H9 (cell line): ENCODE results near the gene SETD4. TPM values are rescaled to one million over a fixed set of nuclear protein-coding genes. Genes with fewer than 3 reads are reported as not detected.

ENCODE experiments used
- DNase-seq: peaks from one replicate; pipeline ENCODE4 v3.0.0-alpha.2; 2017
- H2AFZ ChIP-seq: one replicate; pipeline ENCODE4 v1.6.1; 2013; ENCODE audit warnings: mild to moderate bottlenecking, low read length, control low read depth, moderate library complexity
- H2AK5ac ChIP-seq: 2 replicates; pipeline ENCODE4 v1.6.1; 2013; ENCODE audit warnings: low read length, control low read depth, mixed read lengths; ENCODE audit not compliant: insufficient read length
- H2BK120ac ChIP-seq: one replicate; pipeline ENCODE4 v1.6.1; 2013; ENCODE audit warnings: low read depth, mild to moderate bottlenecking, low read length, control low read depth, inconsistent platforms; ENCODE audit not compliant: poor library complexity, severe bottlenecking
- H2BK12ac ChIP-seq: 2 replicates; pipeline ENCODE4 v1.6.1; 2013; ENCODE audit warnings: low read length, control low read depth, mixed read lengths, low read depth; ENCODE audit not compliant: insufficient read length
- H2BK15ac ChIP-seq: 2 replicates; pipeline ENCODE4 v1.6.1; 2013; ENCODE audit warnings: low read depth, low read length, control low read depth
- H2BK20ac ChIP-seq: one replicate; pipeline ENCODE4 v1.6.1; 2013; ENCODE audit warnings: low read depth, mild to moderate bottlenecking, low read length, control low read depth, inconsistent platforms; ENCODE audit not compliant: poor library complexity, severe bottlenecking
- H2BK5ac ChIP-seq: 2 replicates; pipeline ENCODE4 v1.6.1; 2013; ENCODE audit warnings: low read length, control low read depth, mixed read lengths; ENCODE audit not compliant: insufficient read length
- H3K14ac ChIP-seq: 2 replicates; pipeline ENCODE4 v1.6.1; 2013; ENCODE audit warnings: low read length, control low read depth; ENCODE audit not compliant: insufficient read depth
- H3K18ac ChIP-seq: 2 replicates; pipeline ENCODE4 v1.6.1; 2013; ENCODE audit warnings: low read depth, mild to moderate bottlenecking, mixed read lengths, low read length, control low read depth; ENCODE audit not compliant: insufficient read length
- H3K23ac ChIP-seq: 2 replicates; pipeline ENCODE4 v1.6.1; 2013; ENCODE audit warnings: low read length, control low read depth, mixed read lengths, low read depth; ENCODE audit not compliant: insufficient read length
- H3K23me2 ChIP-seq: 2 replicates; pipeline ENCODE4 v1.6.1; 2013; ENCODE audit warnings: low read depth, mild to moderate bottlenecking, mixed read lengths, low read length, control low read depth; ENCODE audit not compliant: insufficient read length, poor library complexity, severe bottlenecking
- H3K27ac ChIP-seq: 2 replicates; pipeline ENCODE4 v1.5.1; 2013; ENCODE audit warnings: low read length, control low read depth, mixed read lengths, low read depth; ENCODE audit not compliant: insufficient read length
- H3K27me3 ChIP-seq: 2 replicates; pipeline ENCODE4 v1.6.1; 2013; ENCODE audit warnings: low read length, control low read depth, inconsistent platforms; ENCODE audit not compliant: insufficient read depth
- H3K4ac ChIP-seq: 2 replicates; pipeline ENCODE4 v1.6.1; 2013; ENCODE audit warnings: low read depth, mild to moderate bottlenecking, control low read depth, inconsistent platforms, low read length, moderate library complexity
- H3K4me1 ChIP-seq: 2 replicates; pipeline ENCODE4 v1.6.1; 2013; ENCODE audit warnings: low read length, control low read depth, inconsistent platforms; ENCODE audit not compliant: insufficient read depth
- H3K4me2 ChIP-seq: 2 replicates; pipeline ENCODE4 v1.6.1; 2013; ENCODE audit warnings: low read length, control low read depth, mixed read lengths; ENCODE audit not compliant: insufficient read length, insufficient read depth
- H3K56ac ChIP-seq: 2 replicates; pipeline ENCODE4 v1.6.1; 2013; ENCODE audit warnings: low read depth, mild to moderate bottlenecking, mixed read lengths, low read length, control low read depth; ENCODE audit not compliant: insufficient read length
- H3K79me1 ChIP-seq: 2 replicates; pipeline ENCODE4 v1.6.1; 2013; ENCODE audit warnings: low read depth, mild to moderate bottlenecking, moderate library complexity, low read length, control low read depth, inconsistent platforms; ENCODE audit not compliant: insufficient read depth, poor library complexity, severe bottlenecking
- H3K79me2 ChIP-seq: 2 replicates; pipeline ENCODE4 v1.6.1; 2013; ENCODE audit warnings: low read length, control low read depth, inconsistent platforms; ENCODE audit not compliant: insufficient read depth
- H3K9ac ChIP-seq: 2 replicates; pipeline ENCODE4 v1.6.1; 2013; ENCODE audit warnings: low read length, control low read depth, mixed read lengths; ENCODE audit not compliant: insufficient read length; ENCODE audit errors: extremely low read depth
- H3K9me3 ChIP-seq: one replicate; pipeline ENCODE4 v1.6.1; 2013; ENCODE audit warnings: low read depth, low read length, inconsistent platforms; ENCODE audit not compliant: control insufficient read depth
- H3T11ph ChIP-seq: one replicate; pipeline ENCODE4 v1.6.1; 2013; ENCODE audit warnings: mild to moderate bottlenecking, low read length, control low read depth, inconsistent platforms
- H4K20me1 ChIP-seq: one replicate; pipeline ENCODE4 v1.6.1; 2013; ENCODE audit not compliant: control insufficient read depth, insufficient read length, insufficient read depth
- H4K5ac ChIP-seq: 2 replicates; pipeline ENCODE4 v1.6.1; 2013; ENCODE audit warnings: low read depth, mild to moderate bottlenecking, mixed read lengths, low read length, control low read depth; ENCODE audit not compliant: insufficient read length
- H4K8ac ChIP-seq: replicated peaks from 2 replicates; pipeline ENCODE4 v1.6.1; 2013; ENCODE audit warnings: low read length, control low read depth, mixed read lengths, low read depth; ENCODE audit not compliant: insufficient read length
- H4K91ac ChIP-seq: 2 replicates; pipeline ENCODE4 v1.6.1; 2013; ENCODE audit warnings: low read depth, mild to moderate bottlenecking, moderate library complexity, mixed read lengths, low read length, control low read depth; ENCODE audit not compliant: insufficient read length
- H3K27ac Mint-ChIP-seq, 3 experiments: 2 replicates in 2 of 3; 3 replicates in 1 of 3; pipeline ENCODE4 v1.8.0; 2020 to 2021; ENCODE audit warnings: mixed read lengths in 3 of 3, mild to moderate bottlenecking in 1 of 3, moderate library complexity in 1 of 3
- H3K27me3 Mint-ChIP-seq: 2 replicates; pipeline ENCODE4 v1.8.0; 2021; ENCODE audit warnings: low read depth, mild to moderate bottlenecking, moderate library complexity, mixed read lengths
- H3K36me3 Mint-ChIP-seq, 3 experiments: 2 replicates in 2 of 3; 3 replicates in 1 of 3; pipeline ENCODE4 v1.8.0; 2020 to 2021; ENCODE audit warnings: low read depth in 3 of 3, mixed read lengths in 3 of 3; ENCODE audit not compliant: insufficient read depth in 1 of 3
- H3K4me1 Mint-ChIP-seq, 2 experiments: 2 replicates each; pipeline ENCODE4 v1.8.0; 2020; ENCODE audit warnings: mixed read lengths in 2 of 2
- H3K4me3 Mint-ChIP-seq, 2 experiments: 2 replicates in 1 of 2; 3 replicates in 1 of 2; pipeline ENCODE4 v1.8.0; 2020 to 2021; ENCODE audit warnings: mild to moderate bottlenecking in 2 of 2, mixed read lengths in 2 of 2, moderate library complexity in 1 of 2
- H3K9me3 Mint-ChIP-seq, 2 experiments: 2 replicates in 1 of 2; 3 replicates in 1 of 2; pipeline ENCODE4 v1.8.0; 2020; ENCODE audit warnings: mild to moderate bottlenecking in 2 of 2, mixed read lengths in 2 of 2, moderate library complexity in 1 of 2
- CTCF ChIP-seq: fragments of 200-600 bp; sonication (generic); conservative IDR thresholded peaks from 3 replicates; pipeline ENCODE4 v1.8.0; 2021; ENCODE audit warnings: antibody characterized with exemption, mild to moderate bottlenecking
- WGBS: extraction: QIAGEN DNeasy Blood & Tissue Kit; methylation state at CpG from one replicate; pipeline ENCODE4 v1.1.7; 2013; ENCODE audit warnings: missing lambda C conversion rate, low lambda C conversion rate, mixed read lengths; ENCODE audit not compliant: insufficient read length; ENCODE audit errors: extremely low coverage; 5-methylcytosine and 5-hydroxymethylcytosine counted together
- total RNA-seq: library from RNA; stranded (reverse); gene quantifications from 2 replicates; pipeline ENCODE4 v1.2.1, GENCODE V29; 2021

SETD4 gene
- total RNA-seq, 1 experiment from 2014 or later = 52.5 TPM

- no peaks in the 10 kb centered on the region for H4K20me1 ChIP-seq
- no peak overlapping the region for H2BK12ac ChIP-seq
- no peaks in the 10 kb centered on the region for H3K9me3 ChIP-seq
- no peak overlapping the region for H3K4ac ChIP-seq
- Mint-ChIP-seq H3K4me3 (no peak overlapping the region), H3K9me3 (no peaks in the 10 kb centered on the region), H3K4me1 (peaks cover 5 to 8% of the 10 kb centered on the region in 2 experiments), H3K27me3 (no peaks in the 10 kb centered on the region), H3K36me3 (peaks cover 35 to 84% (median 50%) of the 10 kb centered on the region in 3 experiments), H3K27ac (no peak overlapping the region)
- no peak overlapping the region for H2AFZ ChIP-seq
- no peak overlapping the region for H2BK15ac ChIP-seq
- H3K18ac ChIP-seq = no peak overlapping the region
- no peak overlapping the region for H3K9ac ChIP-seq
- no peaks in the 10 kb centered on the region; the same call in 1 of the 2 replicates for H3K79me2 ChIP-seq
- H3K56ac ChIP-seq = no peak overlapping the region
- H3T11ph ChIP-seq = no peak overlapping the region
- no peaks in the 10 kb centered on the region for H3K4me1 ChIP-seq
- H3K23me2 ChIP-seq = no peaks in the 10 kb centered on the region
- no peak overlapping the region for H3K27ac ChIP-seq
- no peak overlapping the region for H2BK120ac ChIP-seq
- H2BK5ac ChIP-seq = no peak overlapping the region
- no peak overlapping the region for H2AK5ac ChIP-seq
- no peak overlapping the region for H3K23ac ChIP-seq
- no peak overlapping the region for H4K91ac ChIP-seq
- no peak for DNase-seq
- no peaks in the 10 kb centered on the region for H3K27me3 ChIP-seq
- H3K79me1 ChIP-seq = no peaks in the 10 kb centered on the region
- no peak overlapping the region for H4K5ac ChIP-seq
- no peak overlapping the region for H2BK20ac ChIP-seq
- no peak overlapping the region for H3K4me2 ChIP-seq
- no CpG with 5 or more reads among the region's 1 CpG for WGBS
- TF ChIP-seq CTCF = no peak
- H4K8ac ChIP-seq = no peak overlapping the region
- H3K14ac ChIP-seq = no peak overlapping the region
These were observed 18.4 kb downstream of the SETD4 start for GRCh38 chr21:36041910-36042309.
